Osteocyte (in vitro differentiated cells): ENCODE results near the gene UBAC1. TPM values are rescaled to one million over a fixed set of nuclear protein-coding genes. Genes with fewer than 3 reads are reported as not detected.
"Not testable (repeated sequence)": the region's sequence is repeated elsewhere in the genome, so short reads cannot be mapped to it uniquely, and the experiment has no call there.

ENCODE experiments used
- DNase-seq: peaks from one replicate; pipeline ENCODE4 v3.0.0; 2021; ENCODE audit warnings: mixed read lengths; ENCODE audit not compliant: unreplicated experiment; ENCODE audit errors: extremely low spot score
- H3K27ac Mint-ChIP-seq: one replicate; pipeline ENCODE4 v1.8.0; 2021; ENCODE audit warnings: mild to moderate bottlenecking, mixed read lengths; ENCODE audit not compliant: unreplicated experiment
- H3K27me3 Mint-ChIP-seq: one replicate; pipeline ENCODE4 v1.8.0; 2021; ENCODE audit warnings: mixed read lengths; ENCODE audit not compliant: unreplicated experiment
- H3K36me3 Mint-ChIP-seq: one replicate; pipeline ENCODE4 v1.8.0; 2021; ENCODE audit warnings: mixed read lengths; ENCODE audit not compliant: unreplicated experiment
- H3K4me1 Mint-ChIP-seq: one replicate; pipeline ENCODE4 v1.8.0; 2021; ENCODE audit warnings: mixed read lengths; ENCODE audit not compliant: unreplicated experiment
- H3K4me3 Mint-ChIP-seq: one replicate; pipeline ENCODE4 v1.8.0; 2021; ENCODE audit warnings: mild to moderate bottlenecking, moderate library complexity, mixed read lengths; ENCODE audit not compliant: unreplicated experiment
- H3K9me3 Mint-ChIP-seq: one replicate; pipeline ENCODE4 v1.8.0; 2021; ENCODE audit warnings: mixed read lengths; ENCODE audit not compliant: unreplicated experiment
- CTCF ChIP-seq: fragments of 200-600 bp; sonication (generic); IDR thresholded peaks from 2 replicates; pipeline ENCODE4 v1.5.0; 2021; ENCODE audit warnings: antibody characterized with exemption, mild to moderate bottlenecking, moderate library complexity
- total RNA-seq: library from RNA; stranded (reverse); gene quantifications from 2 replicates; pipeline ENCODE4 v1.2.1, GENCODE V29; 2021

UBAC1 gene
- total RNA-seq, 1 donor from 2014 or later = 38.9 TPM

GRCh38 chr9:135955934-135956801, 5.0 kb downstream of the UBAC1 start:
- peaks cover 17% of the 10 kb centered on the region for H3K4me1 Mint-ChIP-seq
- DNase-seq = no peak
- H3K36me3 Mint-ChIP-seq = peaks cover 15% of the 10 kb centered on the region
- TF ChIP-seq CTCF = no peak
- no peak overlapping the region for H3K27ac Mint-ChIP-seq
- no peak overlapping the region for H3K4me3 Mint-ChIP-seq
- H3K9me3 Mint-ChIP-seq = no peaks in the 10 kb centered on the region
- H3K27me3 Mint-ChIP-seq = no peaks in the 10 kb centered on the region

- Mint-ChIP-seq H3K9me3 (no peaks in the 10 kb centered on the region), H3K27ac (peak overlapping the region; percentile 78), H3K4me3 (no peak overlapping the region), H3K36me3 (peaks cover 25% of the 10 kb centered on the region), H3K27me3 (no peaks in the 10 kb centered on the region), H3K4me1 (peaks cover 11% of the 10 kb centered on the region)
- no peak for TF ChIP-seq CTCF
- DNase-seq = no peak
Measured at GRCh38 chr9:135952664-135953206, 8.4 kb downstream of the UBAC1 start.

GRCh38 chr9:135951889-135952663, 9.1 kb downstream of the UBAC1 start:
- Mint-ChIP-seq H3K9me3 (no peaks in the 10 kb centered on the region), H3K27me3 (no peaks in the 10 kb centered on the region), H3K36me3 (peaks cover 28% of the 10 kb centered on the region), H3K4me3 (no peak overlapping the region), H3K27ac (peak overlapping the region; percentile 78), H3K4me1 (peaks cover 11% of the 10 kb centered on the region)
- no peak for TF ChIP-seq CTCF
- no peak for DNase-seq

DNA sequence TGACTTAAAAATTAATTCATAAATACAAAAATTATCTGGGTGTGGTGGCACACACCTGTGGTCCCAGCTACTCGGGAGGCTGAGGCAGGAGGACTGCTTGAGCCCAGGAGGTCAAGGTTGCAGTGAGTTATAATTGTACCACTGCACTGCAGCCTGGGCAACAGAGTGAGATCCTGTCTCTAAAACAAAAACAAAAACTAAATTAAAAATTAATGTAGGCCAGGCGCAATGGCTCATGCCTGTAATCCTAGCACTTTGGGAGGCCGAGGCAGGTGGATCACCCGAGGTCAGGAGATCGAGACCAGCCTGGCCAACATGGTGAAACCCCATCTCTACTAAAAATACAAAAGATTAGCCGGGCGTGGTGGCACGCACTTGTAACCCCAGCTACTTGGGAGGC, 9.9 kb downstream of the UBAC1 start:
- H3K27me3 Mint-ChIP-seq, H3K27ac Mint-ChIP-seq, DNase-seq, H3K4me3 Mint-ChIP-seq, H3K9me3 Mint-ChIP-seq: not testable (repeated sequence)
- Mint-ChIP-seq H3K36me3 (peaks cover 28% of the 10 kb centered on the region), H3K4me1 (peaks cover 11% of the 10 kb centered on the region)

DNA sequence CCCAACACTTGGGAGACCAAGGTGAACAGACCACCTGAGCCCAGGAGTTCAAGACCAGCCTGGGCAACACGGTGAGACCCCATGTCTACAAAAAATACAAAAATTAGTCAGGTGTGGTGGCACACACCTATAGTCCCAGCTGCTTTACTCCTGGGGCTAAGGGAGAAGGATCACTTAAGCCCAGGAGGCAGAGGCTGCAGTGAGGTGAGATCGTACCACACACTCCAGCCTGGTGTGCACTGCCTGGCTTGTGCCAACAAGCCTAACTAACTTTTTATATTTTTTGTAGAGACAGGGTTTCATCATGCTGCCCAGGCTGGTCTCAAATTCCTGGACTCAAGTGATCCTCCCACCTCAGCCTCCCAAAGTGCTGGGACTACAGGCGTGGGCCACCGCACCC, 10.3 kb downstream of the UBAC1 start:
- not testable (repeated sequence) for H3K27ac Mint-ChIP-seq, H3K4me3 Mint-ChIP-seq, H3K9me3 Mint-ChIP-seq, H3K27me3 Mint-ChIP-seq, DNase-seq
- Mint-ChIP-seq H3K4me1 (peaks cover 11% of the 10 kb centered on the region), H3K36me3 (peaks cover 33% of the 10 kb centered on the region)
